HepG2 (cell line): ENCODE data around the gene FXR2. TPM values are rescaled to one million over a fixed set of nuclear protein-coding genes. Genes with fewer than 3 reads are reported as not detected.
A peak's percentile ranks its signal among the peaks of the same experiment; 100 is the strongest.

Source experiments
- CBX1 ChIP-seq: IDR thresholded peaks from one replicate; pipeline ENCODE4 v1.6.1; 2016; ENCODE audit warnings: antibody characterized with exemption, low read depth
- JUN ChIP-seq: sonication (generic); formaldehyde crosslinking; IDR thresholded peaks from 2 replicates; pipeline ENCODE4 v1.4.0; 2020; ENCODE audit warnings: mild to moderate bottlenecking, missing genetic modification reagents
- POLR2AphosphoS5 ChIP-seq: IDR thresholded peaks from 2 replicates; pipeline ENCODE4 v1.6.1; 2012; ENCODE audit warnings: low read depth, low read length
- SOX6 ChIP-seq, 2 experiments: fragments of 450-650 bp in 1 of 2; sonication (generic) in 1 of 2; formaldehyde crosslinking in 1 of 2; IDR thresholded peaks; 2 replicates each; pipeline versions ENCODE4 v1.4.0 to v1.6.1; 2017 to 2020; ENCODE audit warnings: antibody characterized with exemption in 1 of 2, mild to moderate bottlenecking in 1 of 2, missing genetic modification reagents in 1 of 2
- YEATS2 ChIP-seq: sonication (generic); formaldehyde crosslinking; IDR thresholded peaks from 2 replicates; pipeline ENCODE4 v1.4.0; 2020; ENCODE audit warnings: missing genetic modification reagents, borderline replicate concordance
- ZMAT3 ChIP-seq: sonication (generic); formaldehyde crosslinking; conservative IDR thresholded peaks from 2 replicates; pipeline ENCODE4 v1.7.0; 2021; ENCODE audit warnings: missing genetic modification reagents
- polyA plus RNA-seq, 8 experiments: library from polyadenylated mRNA; depleted of rRNA in 3 of 8; stranded (reverse) in 7 of 8; unstranded in 1 of 8; fragments of >200 nt; fragmentation: Illumina TruSeq in 4 of 8; extraction: Trizol in 4 of 8; gene quantifications; 2 replicates each; pipeline versions ENCODE4 v1.2.1 to v1.2.3, GENCODE V29; 2011 to 2016; ENCODE audit warnings: low read depth in 4 of 8, missing spikeins in 1 of 8, mixed read lengths in 1 of 8; ENCODE audit not compliant: insufficient read depth in 1 of 8
- total RNA-seq, 5 experiments: library from RNA; depleted of rRNA; stranded (reverse); fragments of >200 nt; fragmentation: Illumina TruSeq; extraction: Trizol; gene quantifications; 2 replicates each; pipeline ENCODE4 v1.2.3, GENCODE V29; 2016; ENCODE audit warnings: low read depth in 1 of 5
- TF ChIP-seq, protein P1 (sequence below): sonication (generic); formaldehyde crosslinking; IDR thresholded peaks from 2 replicates; pipeline ENCODE4 v1.5.0; 2020; ENCODE audit warnings: missing genetic modification reagents, mild to moderate bottlenecking, borderline replicate concordance
- TF ChIP-seq, protein P2 (sequence below): sonication (generic); formaldehyde crosslinking; IDR thresholded peaks from 2 replicates; pipeline ENCODE4 v1.9.0; 2021; ENCODE audit warnings: missing genetic modification reagents, borderline replicate concordance
- TF ChIP-seq, protein P3 (sequence below): IDR thresholded peaks from 2 replicates; pipeline ENCODE4 v1.6.1; 2016; ENCODE audit warnings: missing genetic modification reagents, missing compliant biosample characterization
- TF ChIP-seq, protein P4 (sequence below), 2 experiments: sonication (generic) in 1 of 2; formaldehyde crosslinking in 1 of 2; IDR thresholded peaks; 2 replicates each; pipeline versions ENCODE4 v1.5.1 to v1.6.1; 2011 to 2020; ENCODE audit warnings: borderline replicate concordance in 1 of 2, low read depth in 1 of 2, low read length in 1 of 2, mild to moderate bottlenecking in 1 of 2, missing genetic modification reagents in 1 of 2, moderate library complexity in 1 of 2
- TF ChIP-seq, protein P5 (sequence below): sonication (generic); formaldehyde crosslinking; conservative IDR thresholded peaks from 2 replicates; pipeline ENCODE4 v1.4.0; 2020; ENCODE audit warnings: missing genetic modification reagents
- TF ChIP-seq, protein P6 (sequence below): sonication (generic); formaldehyde crosslinking; IDR thresholded peaks from 2 replicates; pipeline ENCODE4 v1.9.0; 2022; ENCODE audit warnings: missing genetic modification reagents, mild to moderate bottlenecking, borderline replicate concordance
- TF ChIP-seq, protein P7 (sequence below): IDR thresholded peaks from 2 replicates; pipeline ENCODE4 v1.6.1; 2018; ENCODE audit warnings: missing genetic modification reagents, mild to moderate bottlenecking, missing compliant biosample characterization
- TF ChIP-seq, protein P8 (sequence below): sonication (generic); formaldehyde crosslinking; IDR thresholded peaks from 2 replicates; pipeline ENCODE4 v1.8.0; 2023; ENCODE audit warnings: mild to moderate bottlenecking, missing genetic modification reagents

The FXR2 gene
- total and polyA plus RNA-seq, 2 of the 13 experiments (the other 11 are each of a cell fraction or from before 2014, with no cell fraction given), result 20.9 to 24.4 TPM

DNA sequence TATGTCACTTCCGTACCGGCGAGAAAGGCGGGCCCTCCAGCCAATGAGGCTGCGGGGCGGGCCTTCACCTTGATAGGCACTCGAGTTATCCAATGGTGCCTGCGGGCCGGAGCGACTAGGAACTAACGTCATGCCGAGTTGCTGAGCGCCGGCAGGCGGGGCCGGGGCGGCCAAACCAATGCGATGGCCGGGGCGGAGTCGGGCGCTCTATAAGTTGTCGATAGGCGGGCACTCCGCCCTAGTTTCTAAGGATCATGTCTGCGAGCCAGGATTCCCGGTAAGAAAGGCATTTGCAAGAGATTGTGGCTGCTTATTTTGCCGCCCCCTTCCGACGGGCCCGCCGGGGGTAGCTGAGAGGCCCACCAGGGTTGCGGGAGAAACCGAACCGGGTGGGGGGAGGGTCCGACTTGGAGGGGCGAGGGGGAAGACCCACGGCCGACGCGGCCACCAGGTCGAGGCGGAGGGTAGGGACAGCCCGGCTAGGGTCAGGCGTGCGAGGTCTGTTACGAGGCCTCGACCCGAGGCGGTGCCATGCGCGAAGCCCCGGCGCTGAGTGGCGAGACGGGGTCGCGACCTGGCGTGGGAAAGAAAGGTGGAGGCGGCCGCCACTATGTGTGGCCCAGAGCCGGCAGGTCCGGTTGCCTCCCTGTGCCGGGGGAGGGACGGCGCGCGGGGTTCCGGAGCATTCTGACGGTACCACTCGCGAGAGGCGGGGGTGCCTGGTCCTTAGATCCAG, 41.9 kb downstream of the FXR2 start (continued):
- no peak for TF ChIP-seq SOX6 (IDR thresholded peaks at IDR 0.05)
- TF ChIP-seq SOX6 (CRISPR knock-in tag; IDR thresholded peaks at IDR 0.05), result peak; percentile 69; the same call in 1 of the 2 replicates
- TF ChIP-seq, protein P1, sequence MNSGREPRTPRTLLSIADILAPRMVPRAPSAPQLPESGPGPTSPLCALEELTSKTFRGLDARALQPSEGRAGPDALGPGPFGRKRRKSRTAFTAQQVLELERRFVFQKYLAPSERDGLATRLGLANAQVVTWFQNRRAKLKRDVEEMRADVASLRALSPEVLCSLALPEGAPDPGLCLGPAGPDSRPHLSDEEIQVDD (CRISPR knock-in tag), result no peak
- TF ChIP-seq, protein P2, sequence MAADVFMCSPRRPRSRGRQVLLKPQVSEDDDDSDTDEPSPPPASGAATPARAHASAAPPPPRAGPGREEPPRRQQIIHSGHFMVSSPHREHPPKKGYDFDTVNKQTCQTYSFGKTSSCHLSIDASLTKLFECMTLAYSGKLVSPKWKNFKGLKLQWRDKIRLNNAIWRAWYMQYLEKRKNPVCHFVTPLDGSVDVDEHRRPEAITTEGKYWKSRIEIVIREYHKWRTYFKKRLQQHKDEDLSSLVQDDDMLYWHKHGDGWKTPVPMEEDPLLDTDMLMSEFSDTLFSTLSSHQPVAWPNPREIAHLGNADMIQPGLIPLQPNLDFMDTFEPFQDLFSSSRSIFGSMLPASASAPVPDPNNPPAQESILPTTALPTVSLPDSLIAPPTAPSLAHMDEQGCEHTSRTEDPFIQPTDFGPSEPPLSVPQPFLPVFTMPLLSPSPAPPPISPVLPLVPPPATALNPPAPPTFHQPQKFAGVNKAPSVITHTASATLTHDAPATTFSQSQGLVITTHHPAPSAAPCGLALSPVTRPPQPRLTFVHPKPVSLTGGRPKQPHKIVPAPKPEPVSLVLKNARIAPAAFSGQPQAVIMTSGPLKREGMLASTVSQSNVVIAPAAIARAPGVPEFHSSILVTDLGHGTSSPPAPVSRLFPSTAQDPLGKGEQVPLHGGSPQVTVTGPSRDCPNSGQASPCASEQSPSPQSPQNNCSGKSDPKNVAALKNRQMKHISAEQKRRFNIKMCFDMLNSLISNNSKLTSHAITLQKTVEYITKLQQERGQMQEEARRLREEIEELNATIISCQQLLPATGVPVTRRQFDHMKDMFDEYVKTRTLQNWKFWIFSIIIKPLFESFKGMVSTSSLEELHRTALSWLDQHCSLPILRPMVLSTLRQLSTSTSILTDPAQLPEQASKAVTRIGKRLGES, result no peak
- TF ChIP-seq POLR2AphosphoS5, result peak; percentile 98
- TF ChIP-seq, protein P3, sequence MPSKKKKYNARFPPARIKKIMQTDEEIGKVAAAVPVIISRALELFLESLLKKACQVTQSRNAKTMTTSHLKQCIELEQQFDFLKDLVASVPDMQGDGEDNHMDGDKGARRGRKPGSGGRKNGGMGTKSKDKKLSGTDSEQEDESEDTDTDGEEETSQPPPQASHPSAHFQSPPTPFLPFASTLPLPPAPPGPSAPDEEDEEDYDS (CRISPR knock-in tag), result peak; percentile 100
- TF ChIP-seq YEATS2 (CRISPR knock-in tag), result no peak; the same call in 1 of the 2 replicates
- TF ChIP-seq CBX1, result no peak
- peak; percentile 46; the same call in 1 of the 2 replicates for TF ChIP-seq ZMAT3
- TF ChIP-seq JUN (CRISPR knock-in tag), result no peak; the same call in 1 of the 2 replicates
- TF ChIP-seq, protein P4, sequence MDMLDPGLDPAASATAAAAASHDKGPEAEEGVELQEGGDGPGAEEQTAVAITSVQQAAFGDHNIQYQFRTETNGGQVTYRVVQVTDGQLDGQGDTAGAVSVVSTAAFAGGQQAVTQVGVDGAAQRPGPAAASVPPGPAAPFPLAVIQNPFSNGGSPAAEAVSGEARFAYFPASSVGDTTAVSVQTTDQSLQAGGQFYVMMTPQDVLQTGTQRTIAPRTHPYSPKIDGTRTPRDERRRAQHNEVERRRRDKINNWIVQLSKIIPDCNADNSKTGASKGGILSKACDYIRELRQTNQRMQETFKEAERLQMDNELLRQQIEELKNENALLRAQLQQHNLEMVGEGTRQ (IDR thresholded peaks at IDR 0.05; ENCODE audit: low read depth, low read length), result no peak
- TF ChIP-seq, protein P4 (CRISPR knock-in tag; IDR thresholded peaks at IDR 0.05; ENCODE audit: borderline replicate concordance), result peak; percentile 85
- TF ChIP-seq, protein P5, sequence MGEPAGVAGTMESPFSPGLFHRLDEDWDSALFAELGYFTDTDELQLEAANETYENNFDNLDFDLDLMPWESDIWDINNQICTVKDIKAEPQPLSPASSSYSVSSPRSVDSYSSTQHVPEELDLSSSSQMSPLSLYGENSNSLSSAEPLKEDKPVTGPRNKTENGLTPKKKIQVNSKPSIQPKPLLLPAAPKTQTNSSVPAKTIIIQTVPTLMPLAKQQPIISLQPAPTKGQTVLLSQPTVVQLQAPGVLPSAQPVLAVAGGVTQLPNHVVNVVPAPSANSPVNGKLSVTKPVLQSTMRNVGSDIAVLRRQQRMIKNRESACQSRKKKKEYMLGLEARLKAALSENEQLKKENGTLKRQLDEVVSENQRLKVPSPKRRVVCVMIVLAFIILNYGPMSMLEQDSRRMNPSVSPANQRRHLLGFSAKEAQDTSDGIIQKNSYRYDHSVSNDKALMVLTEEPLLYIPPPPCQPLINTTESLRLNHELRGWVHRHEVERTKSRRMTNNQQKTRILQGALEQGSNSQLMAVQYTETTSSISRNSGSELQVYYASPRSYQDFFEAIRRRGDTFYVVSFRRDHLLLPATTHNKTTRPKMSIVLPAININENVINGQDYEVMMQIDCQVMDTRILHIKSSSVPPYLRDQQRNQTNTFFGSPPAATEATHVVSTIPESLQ, result 0 out of 2 replicates have a peak, but pooled peaks have one; percentile 71
- TF ChIP-seq, protein P6, sequence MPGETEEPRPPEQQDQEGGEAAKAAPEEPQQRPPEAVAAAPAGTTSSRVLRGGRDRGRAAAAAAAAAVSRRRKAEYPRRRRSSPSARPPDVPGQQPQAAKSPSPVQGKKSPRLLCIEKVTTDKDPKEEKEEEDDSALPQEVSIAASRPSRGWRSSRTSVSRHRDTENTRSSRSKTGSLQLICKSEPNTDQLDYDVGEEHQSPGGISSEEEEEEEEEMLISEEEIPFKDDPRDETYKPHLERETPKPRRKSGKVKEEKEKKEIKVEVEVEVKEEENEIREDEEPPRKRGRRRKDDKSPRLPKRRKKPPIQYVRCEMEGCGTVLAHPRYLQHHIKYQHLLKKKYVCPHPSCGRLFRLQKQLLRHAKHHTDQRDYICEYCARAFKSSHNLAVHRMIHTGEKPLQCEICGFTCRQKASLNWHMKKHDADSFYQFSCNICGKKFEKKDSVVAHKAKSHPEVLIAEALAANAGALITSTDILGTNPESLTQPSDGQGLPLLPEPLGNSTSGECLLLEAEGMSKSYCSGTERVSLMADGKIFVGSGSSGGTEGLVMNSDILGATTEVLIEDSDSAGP, result peak; percentile 82
- TF ChIP-seq, protein P7, sequence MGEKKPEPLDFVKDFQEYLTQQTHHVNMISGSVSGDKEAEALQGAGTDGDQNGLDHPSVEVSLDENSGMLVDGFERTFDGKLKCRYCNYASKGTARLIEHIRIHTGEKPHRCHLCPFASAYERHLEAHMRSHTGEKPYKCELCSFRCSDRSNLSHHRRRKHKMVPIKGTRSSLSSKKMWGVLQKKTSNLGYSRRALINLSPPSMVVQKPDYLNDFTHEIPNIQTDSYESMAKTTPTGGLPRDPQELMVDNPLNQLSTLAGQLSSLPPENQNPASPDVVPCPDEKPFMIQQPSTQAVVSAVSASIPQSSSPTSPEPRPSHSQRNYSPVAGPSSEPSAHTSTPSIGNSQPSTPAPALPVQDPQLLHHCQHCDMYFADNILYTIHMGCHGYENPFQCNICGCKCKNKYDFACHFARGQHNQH (CRISPR knock-in tag), result peak; percentile 14; the same call in 1 of the 2 replicates
- TF ChIP-seq, protein P8, sequence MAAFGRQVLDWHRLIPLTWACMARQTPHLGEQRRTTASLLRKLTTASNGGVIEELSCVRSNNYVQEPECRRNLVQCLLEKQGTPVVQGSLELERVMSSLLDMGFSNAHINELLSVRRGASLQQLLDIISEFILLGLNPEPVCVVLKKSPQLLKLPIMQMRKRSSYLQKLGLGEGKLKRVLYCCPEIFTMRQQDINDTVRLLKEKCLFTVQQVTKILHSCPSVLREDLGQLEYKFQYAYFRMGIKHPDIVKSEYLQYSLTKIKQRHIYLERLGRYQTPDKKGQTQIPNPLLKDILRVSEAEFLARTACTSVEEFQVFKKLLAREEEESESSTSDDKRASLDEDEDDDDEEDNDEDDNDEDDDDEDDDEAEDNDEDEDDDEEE (CRISPR knock-in tag), result no peak
